Esophagus squamous epithelium (tissue), 4 donors: ENCODE data around the gene CCDC33.

Experiments
- POLR2A ChIP-seq, 4 donors: fragments of 450-650 bp; IDR thresholded peaks; one replicate each; pipeline ENCODE4 v1.6.1; 2017; ENCODE audit warnings: antibody characterized with exemption in 4 of 4, mild to moderate bottlenecking in 4 of 4, moderate library complexity in 3 of 4
- TF ChIP-seq, protein P1 (sequence below), 6 experiments: fragments of 450-650 bp in 4 of 6; fragments of 200-600 bp in 2 of 6; sonication (generic) in 2 of 6; IDR thresholded peaks; one replicate each; pipeline ENCODE4 v1.5.1; 2016 to 2019; ENCODE audit warnings: antibody characterized with exemption in 6 of 6, mild to moderate bottlenecking in 4 of 6, moderate library complexity in 4 of 6

DNA sequence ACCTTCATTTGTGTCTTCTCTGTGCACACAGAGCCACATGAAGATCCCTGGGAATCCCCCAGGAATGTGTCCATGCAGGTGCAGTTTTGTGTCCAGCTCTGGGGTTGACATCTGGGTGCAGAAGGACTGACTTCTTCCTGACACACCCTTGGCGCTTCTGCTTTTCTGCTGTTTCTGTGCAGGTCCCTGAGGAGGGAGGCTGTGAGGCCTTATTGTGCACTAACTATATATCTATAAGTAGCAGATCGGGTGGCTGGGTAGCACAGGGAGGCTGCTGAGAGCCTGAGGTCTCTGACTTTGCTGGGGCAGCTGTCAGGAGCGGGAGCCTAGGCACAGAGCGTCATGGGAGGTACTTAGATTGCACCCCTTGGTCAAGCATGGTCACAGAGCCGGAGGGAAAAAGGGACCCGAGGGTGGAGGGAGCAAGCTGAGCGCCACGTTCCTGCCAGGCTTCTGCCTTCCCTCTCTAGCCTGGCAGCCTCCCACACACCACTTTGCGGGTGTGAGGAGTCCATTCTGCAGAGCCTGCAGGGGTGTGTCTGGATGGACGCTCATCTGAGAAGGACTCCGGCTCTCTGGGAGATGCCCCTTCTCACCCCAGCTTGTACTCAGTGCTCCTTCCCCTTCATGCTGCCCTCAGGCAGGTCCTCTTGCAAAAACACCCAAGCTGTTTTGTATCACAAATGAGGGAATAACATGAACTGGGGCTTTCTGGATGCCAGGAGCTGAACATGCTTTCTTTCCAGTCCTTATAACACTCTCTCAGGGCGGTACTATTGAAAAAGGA lies 23.9 kb downstream of the CCDC33 start:
- TF ChIP-seq, protein P1, sequence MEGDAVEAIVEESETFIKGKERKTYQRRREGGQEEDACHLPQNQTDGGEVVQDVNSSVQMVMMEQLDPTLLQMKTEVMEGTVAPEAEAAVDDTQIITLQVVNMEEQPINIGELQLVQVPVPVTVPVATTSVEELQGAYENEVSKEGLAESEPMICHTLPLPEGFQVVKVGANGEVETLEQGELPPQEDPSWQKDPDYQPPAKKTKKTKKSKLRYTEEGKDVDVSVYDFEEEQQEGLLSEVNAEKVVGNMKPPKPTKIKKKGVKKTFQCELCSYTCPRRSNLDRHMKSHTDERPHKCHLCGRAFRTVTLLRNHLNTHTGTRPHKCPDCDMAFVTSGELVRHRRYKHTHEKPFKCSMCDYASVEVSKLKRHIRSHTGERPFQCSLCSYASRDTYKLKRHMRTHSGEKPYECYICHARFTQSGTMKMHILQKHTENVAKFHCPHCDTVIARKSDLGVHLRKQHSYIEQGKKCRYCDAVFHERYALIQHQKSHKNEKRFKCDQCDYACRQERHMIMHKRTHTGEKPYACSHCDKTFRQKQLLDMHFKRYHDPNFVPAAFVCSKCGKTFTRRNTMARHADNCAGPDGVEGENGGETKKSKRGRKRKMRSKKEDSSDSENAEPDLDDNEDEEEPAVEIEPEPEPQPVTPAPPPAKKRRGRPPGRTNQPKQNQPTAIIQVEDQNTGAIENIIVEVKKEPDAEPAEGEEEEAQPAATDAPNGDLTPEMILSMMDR (IDR thresholded peaks at IDR 0.05): no peak
- no peak for TF ChIP-seq POLR2A (IDR thresholded peaks at IDR 0.05)
